ENCODE measurements around the gene RGS8. TPM values are rescaled to one million over a fixed set of nuclear protein-coding genes. Genes with fewer than 3 reads are reported as not detected.

RGS8 gene
- polyA plus RNA-seq, 1 of the 3 experiments (the other 2 are of a cell fraction): not detected

- no peaks in the 10 kb centered on the region for H3K9me3 ChIP-seq
- H3K4me3 ChIP-seq (ENCODE audit: low read depth in 2 of 2, low read length in 1 of 2): no peak overlapping the region
- WGBS (ENCODE audit: low lambda C conversion rate): 56% methylated on average over 7 of the region's 7 CpGs
- no peak overlapping the region for H3K4me2 ChIP-seq
- ChIA-PET CTCF (interaction anchor here (0.9 to 4.4 kb wide), 3 partner anchors 13 to 119 kb away, joined by 4 to 17 read pairs (median 7); no protein-coding TSS in a partner anchor), POLR2A (no interaction called here)
- H3K4me1 ChIP-seq (ENCODE audit: control insufficient read depth in 1 of 2, insufficient read depth in 2 of 2, low read depth in 1 of 2, low read length in 1 of 2): peaks cover 0 to 18% of the 10 kb centered on the region in 2 experiments; a peak in 2 of 4 replicates
- H3K79me2 ChIP-seq (ENCODE audit: insufficient read depth): no peaks in the 10 kb centered on the region
- no peaks in the 10 kb centered on the region for H3K36me3 ChIP-seq (replicated peaks in 1 of 2; ENCODE audit: control insufficient read depth in 1 of 2, insufficient read depth in 2 of 2, low read length in 1 of 2)
- H4K20me1 ChIP-seq (ENCODE audit: insufficient read depth): no peaks in the 10 kb centered on the region
- H3K9me2 ChIP-seq: no peaks in the 10 kb centered on the region
- H3K27ac ChIP-seq (ENCODE audit: low read depth in 2 of 2, low read length in 1 of 2): no peak overlapping the region
- H3K9ac ChIP-seq: no peak overlapping the region
- no peak overlapping the region for H2AFZ ChIP-seq (ENCODE audit: low read depth)
- TF ChIP-seq NFIC (IDR thresholded peaks at IDR 0.05; ENCODE audit: borderline replicate concordance) (no peak), GABPA (IDR thresholded peaks at IDR 0.05; ENCODE audit: low read depth) (no peak), CTCF (IDR thresholded peaks at IDR 0.05) (no peak), ZBTB33 (IDR thresholded peaks at IDR 0.05; ENCODE audit: borderline replicate concordance, low read depth) (no peak)
- DNase-seq: no peak
- no peaks in the 10 kb centered on the region for H3F3A ChIP-seq (replicated peaks; ENCODE audit: insufficient read depth)
- peaks cover 7% of the 10 kb centered on the region; the same call in 1 of the 2 replicates for H3K27me3 ChIP-seq (ENCODE audit: insufficient read depth)
Measured at GRCh38 chr1:182667848-182668505, 16.4 kb downstream of the RGS8 start.

- H3K9me2 ChIP-seq: no peaks in the 10 kb centered on the region
- ChIA-PET CTCF (interaction anchor here (1.0 to 4.4 kb wide), 7 partner anchors 13 to 117 kb away, joined by 3 to 17 read pairs (median 4); no protein-coding TSS in a partner anchor), POLR2A (no interaction called here)
- no peak overlapping the region for H3K9ac ChIP-seq
- no peak overlapping the region for H3K4me2 ChIP-seq
- no peaks in the 10 kb centered on the region for H3K9me3 ChIP-seq
- TF ChIP-seq RAD21 (IDR thresholded peaks at IDR 0.05; ENCODE audit: low read length) (no peak), MEF2A (IDR thresholded peaks at IDR 0.05; ENCODE audit: borderline replicate concordance, low read depth) (no peak), FOXM1 (IDR thresholded peaks at IDR 0.05; ENCODE audit: low read depth) (no peak), YY1 (IDR thresholded peaks at IDR 0.05; ENCODE audit: low read depth) (no peak), EP300 (IDR thresholded peaks at IDR 0.05; ENCODE audit: borderline replicate concordance in 1 of 2, low read depth in 1 of 2, low read length in 1 of 2) (no peak), IRF3 (IDR thresholded peaks at IDR 0.05; ENCODE audit: low read depth, low read length) (no peak), NRF1 (IDR thresholded peaks at IDR 0.05; ENCODE audit: low read depth, low read length) (no peak), TAF1 (IDR thresholded peaks at IDR 0.05; ENCODE audit: borderline replicate concordance, low read depth, low read length) (no peak), SMC3 (IDR thresholded peaks at IDR 0.05; ENCODE audit: low read depth, low read length) (no peak), RXRA (IDR thresholded peaks at IDR 0.05; ENCODE audit: borderline replicate concordance, low read depth) (no peak)
- no peak overlapping the region for H2AFZ ChIP-seq (ENCODE audit: low read depth)
- 62% methylated on average over 9 of the region's 9 CpGs for WGBS (ENCODE audit: low lambda C conversion rate)
- no peaks in the 10 kb centered on the region for H3F3A ChIP-seq (replicated peaks; ENCODE audit: insufficient read depth)
- no peak overlapping the region for H3K4me3 ChIP-seq (ENCODE audit: low read depth in 2 of 2, low read length in 1 of 2)
- no peak for DNase-seq
- no peaks in the 10 kb centered on the region for H3K36me3 ChIP-seq (replicated peaks in 1 of 2; ENCODE audit: control insufficient read depth in 1 of 2, insufficient read depth in 2 of 2, low read length in 1 of 2)
- no peak overlapping the region for H3K27ac ChIP-seq (ENCODE audit: low read depth in 2 of 2, low read length in 1 of 2)
- H3K79me2 ChIP-seq (ENCODE audit: insufficient read depth): no peaks in the 10 kb centered on the region
- no peaks in the 10 kb centered on the region for H4K20me1 ChIP-seq (ENCODE audit: insufficient read depth)
- H3K4me1 ChIP-seq (ENCODE audit: control insufficient read depth in 1 of 2, insufficient read depth in 2 of 2, low read depth in 1 of 2, low read length in 1 of 2): peaks cover 0 to 10% of the 10 kb centered on the region in 2 experiments; a peak in 2 of 4 replicates
- H3K27me3 ChIP-seq (ENCODE audit: insufficient read depth): peaks cover 6% of the 10 kb centered on the region; the same call in 1 of the 2 replicates
Measured at GRCh38 chr1:182666706-182667105, 17.7 kb downstream of the RGS8 start.

All from SK-N-SH (cell line).